Renal pelvis (tissue), 12 donors: ENCODE data around the gene RAET1G. TPM values are rescaled to one million over a fixed set of nuclear protein-coding genes. Genes with fewer than 3 reads are reported as not detected.
"Not testable (repeated sequence)": the region's sequence is repeated elsewhere in the genome, so short reads cannot be mapped to it uniquely, and the experiment has no call there.

Source experiments
- DNase-seq: peaks from one replicate; pipeline ENCODE4 v3.0.0-alpha.2; 2013
- long read RNA-seq, 16 experiments: transcript quantifications; one replicate each; lab custom pipeline, GENCODE V29; 2026
- polyA plus RNA-seq, 3 donors: library from polyadenylated mRNA; unstranded; fragments of 120-200 nt; gene quantifications; one replicate each; pipeline ENCODE4 v1.2.1, GENCODE V29; 2013; ENCODE audit not compliant: insufficient read length in 3 of 3

Gene RAET1G, protein sequence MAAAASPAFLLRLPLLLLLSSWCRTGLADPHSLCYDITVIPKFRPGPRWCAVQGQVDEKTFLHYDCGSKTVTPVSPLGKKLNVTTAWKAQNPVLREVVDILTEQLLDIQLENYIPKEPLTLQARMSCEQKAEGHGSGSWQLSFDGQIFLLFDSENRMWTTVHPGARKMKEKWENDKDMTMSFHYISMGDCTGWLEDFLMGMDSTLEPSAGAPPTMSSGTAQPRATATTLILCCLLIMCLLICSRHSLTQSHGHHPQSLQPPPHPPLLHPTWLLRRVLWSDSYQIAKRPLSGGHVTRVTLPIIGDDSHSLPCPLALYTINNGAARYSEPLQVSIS
- 1 to 10 TPM in 2 of 3 donors, under 1 TPM in 1; 0.86 to 1.4 (median 1.4) TPM for polyA plus RNA-seq
- long read RNA-seq, donor 1: 0 reads
- long read RNA-seq, donor 2, partial matches to known transcripts: 0 of 1 reads
- long read RNA-seq, donor 2, other reads (novel, unspliced or antisense): 0 of 1 reads
- long read RNA-seq, donor 3: 0 reads
- long read RNA-seq, donor 4: 0 reads
- long read RNA-seq, donor 5, partial matches to known transcripts: 0 of 3 reads
- long read RNA-seq, donor 5, other reads (novel, unspliced or antisense): 0 of 3 reads
- long read RNA-seq, donor 6, partial matches to known transcripts: 0 of 1 reads
- long read RNA-seq, donor 6, other reads (novel, unspliced or antisense): 0 of 1 reads
- long read RNA-seq, donor 7, partial matches to known transcripts: 0 of 1 reads
- long read RNA-seq, donor 7, other reads (novel, unspliced or antisense): 0 of 1 reads
- long read RNA-seq, donor 8: 0 reads
- long read RNA-seq, donor 9, partial matches to known transcripts: 0 of 2 reads
- long read RNA-seq, donor 9, other reads (novel, unspliced or antisense): 0 of 2 reads
- long read RNA-seq, donor 10, partial matches to known transcripts: 0 of 1 reads
- long read RNA-seq, donor 10, other reads (novel, unspliced or antisense): 0 of 1 reads
- long read RNA-seq, donor 11: 0 reads
- long read RNA-seq, donor 12: 0 reads
- long read RNA-seq, donor 13: 0 reads
- long read RNA-seq, donor 14, partial matches to known transcripts: 0 of 1 reads
- long read RNA-seq, donor 14, other reads (novel, unspliced or antisense): 0 of 1 reads
- long read RNA-seq, donor 15, partial matches to known transcripts: 0 of 1 reads
- long read RNA-seq, donor 15, other reads (novel, unspliced or antisense): 0 of 1 reads
- long read RNA-seq, donor 16, partial matches to known transcripts: 0 of 1 reads
- long read RNA-seq, donor 16, other reads (novel, unspliced or antisense): 0 of 1 reads

DNA sequence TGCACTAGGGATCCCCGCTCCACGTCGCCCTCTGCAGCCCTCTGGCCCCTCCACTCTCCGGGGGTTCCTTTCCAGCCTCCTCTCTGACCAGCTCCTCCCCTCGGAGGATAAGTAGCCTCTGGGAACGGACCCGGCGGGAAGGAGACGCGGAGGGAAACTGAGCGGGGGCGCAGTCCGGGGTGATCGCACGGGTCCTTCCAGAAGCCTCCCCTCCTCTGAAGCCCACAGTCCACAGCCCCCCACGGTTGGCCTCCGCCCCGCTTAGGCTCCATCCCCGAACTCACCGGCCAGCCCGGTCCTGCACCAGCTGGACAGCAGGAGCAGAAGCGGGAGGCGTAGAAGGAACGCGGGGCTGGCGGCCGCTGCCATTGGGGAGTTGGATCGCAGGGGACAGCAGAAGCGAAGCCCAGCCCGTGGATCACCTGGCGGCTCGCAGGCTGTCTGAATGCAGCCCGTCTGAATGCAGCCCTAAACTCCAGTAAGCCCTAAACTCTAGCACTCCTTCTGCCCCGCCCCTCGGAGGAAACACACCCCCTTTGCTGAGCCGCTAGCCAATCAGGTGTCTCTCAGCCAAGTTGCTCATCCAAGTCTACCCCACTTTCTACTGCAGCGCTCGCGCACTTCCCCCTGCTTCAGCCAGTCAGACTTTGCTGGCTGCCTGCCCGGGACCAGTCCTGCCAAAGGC, at the start of gene RAET1G:
TSS of gene RAET1G (minus strand) at position 480 of the 685 bp plus-strand sequence. CDS start at position 369, 111 bp downstream.
- DNase-seq: peak; percentile 88

DNA sequence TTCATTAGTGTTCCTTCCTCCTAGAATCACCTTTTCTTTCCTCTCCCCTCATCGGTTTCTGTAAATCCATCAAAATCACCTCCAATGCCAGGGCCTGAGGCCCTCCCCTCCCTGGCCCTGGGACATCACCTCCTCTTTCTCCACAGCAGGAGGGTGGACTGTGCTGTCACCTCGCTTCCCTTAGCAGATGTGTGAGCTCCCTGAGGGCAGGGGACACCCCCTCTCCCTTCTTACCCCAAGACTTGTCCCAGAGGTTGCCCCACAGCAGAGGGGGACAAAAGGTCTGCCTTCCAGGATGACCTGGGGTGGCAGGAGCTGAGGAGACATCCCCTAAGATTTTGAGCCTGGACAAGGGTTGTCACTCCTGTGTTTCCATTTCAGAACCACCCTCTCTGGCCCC, 46.7 kb upstream of the RAET1G start:
- DNase-seq: no peak

GRCh38 chr6:149968909-149969308, 46.0 kb upstream of the RAET1G start:
- DNase-seq: not testable (repeated sequence)

- DNase-seq: not testable (repeated sequence)
Measured at GRCh38 chr6:149967999-149968398, 45.1 kb upstream of the RAET1G start.

DNA sequence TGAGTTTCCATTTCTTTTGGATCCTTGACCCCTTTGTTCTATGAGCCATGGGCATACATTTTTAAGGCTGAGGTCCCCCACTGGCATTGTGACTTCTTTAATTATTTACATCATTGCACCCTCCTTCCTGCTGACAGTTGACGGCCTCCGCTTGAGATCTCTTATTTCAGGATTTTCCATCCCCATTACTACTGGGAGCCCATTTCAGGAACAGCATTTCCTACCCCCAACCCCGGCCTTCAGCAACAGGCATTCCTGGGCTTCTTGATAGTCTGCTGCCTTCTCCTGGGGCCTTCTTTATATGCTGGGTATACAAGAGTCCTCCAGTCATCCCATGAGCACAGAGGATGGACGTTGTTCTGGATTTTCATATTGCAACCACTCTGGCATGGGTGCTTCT, 44.7 kb upstream of the RAET1G start:
- DNase-seq: no peak

GRCh38 chr6:149966319-149966718, 43.4 kb upstream of the RAET1G start:
- DNase-seq: not testable (repeated sequence)

DNA sequence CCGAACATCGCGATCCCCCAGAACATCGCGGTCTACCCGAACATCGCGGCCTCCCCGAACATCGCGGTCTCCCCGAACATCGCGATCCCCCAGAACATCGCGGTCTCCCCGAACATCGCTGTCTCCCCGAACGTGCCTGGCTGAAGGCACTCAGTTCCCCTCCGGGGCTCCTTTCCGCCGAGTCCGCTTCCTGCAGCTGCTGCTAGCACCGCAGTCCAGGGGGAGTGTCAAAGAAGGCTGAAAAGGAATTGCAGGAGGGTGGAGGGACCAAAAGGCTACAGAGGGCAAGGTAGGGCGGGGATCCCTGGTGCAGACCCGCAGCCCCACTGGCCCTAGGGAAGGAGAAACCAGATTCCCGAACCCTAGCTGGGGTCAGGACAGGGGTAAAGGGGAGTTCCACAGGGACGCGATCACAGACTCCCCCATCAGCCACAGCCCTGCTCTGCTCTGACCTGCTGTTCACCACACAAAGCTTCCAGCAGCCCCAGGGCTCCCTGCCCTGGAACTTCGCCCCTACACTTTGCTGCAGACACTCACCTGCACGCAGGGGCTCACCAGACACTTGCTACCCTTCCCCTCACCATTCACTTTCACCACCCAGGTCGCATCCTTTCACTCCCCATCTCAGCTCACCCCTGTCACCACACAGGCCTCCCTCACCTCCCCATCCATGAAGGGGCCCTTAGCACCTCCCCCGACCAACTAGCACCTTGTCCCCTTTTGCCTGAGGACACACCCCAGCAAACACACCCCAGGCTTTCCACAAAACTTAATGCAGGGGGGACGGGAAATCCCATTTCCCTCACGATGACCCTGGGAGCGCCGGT, 42.5 kb upstream of the RAET1G start:
- DNase-seq: no peak

GRCh38 chr6:149964308-149965193, 41.6 kb upstream of the RAET1G start:
- no peak for DNase-seq

DNA sequence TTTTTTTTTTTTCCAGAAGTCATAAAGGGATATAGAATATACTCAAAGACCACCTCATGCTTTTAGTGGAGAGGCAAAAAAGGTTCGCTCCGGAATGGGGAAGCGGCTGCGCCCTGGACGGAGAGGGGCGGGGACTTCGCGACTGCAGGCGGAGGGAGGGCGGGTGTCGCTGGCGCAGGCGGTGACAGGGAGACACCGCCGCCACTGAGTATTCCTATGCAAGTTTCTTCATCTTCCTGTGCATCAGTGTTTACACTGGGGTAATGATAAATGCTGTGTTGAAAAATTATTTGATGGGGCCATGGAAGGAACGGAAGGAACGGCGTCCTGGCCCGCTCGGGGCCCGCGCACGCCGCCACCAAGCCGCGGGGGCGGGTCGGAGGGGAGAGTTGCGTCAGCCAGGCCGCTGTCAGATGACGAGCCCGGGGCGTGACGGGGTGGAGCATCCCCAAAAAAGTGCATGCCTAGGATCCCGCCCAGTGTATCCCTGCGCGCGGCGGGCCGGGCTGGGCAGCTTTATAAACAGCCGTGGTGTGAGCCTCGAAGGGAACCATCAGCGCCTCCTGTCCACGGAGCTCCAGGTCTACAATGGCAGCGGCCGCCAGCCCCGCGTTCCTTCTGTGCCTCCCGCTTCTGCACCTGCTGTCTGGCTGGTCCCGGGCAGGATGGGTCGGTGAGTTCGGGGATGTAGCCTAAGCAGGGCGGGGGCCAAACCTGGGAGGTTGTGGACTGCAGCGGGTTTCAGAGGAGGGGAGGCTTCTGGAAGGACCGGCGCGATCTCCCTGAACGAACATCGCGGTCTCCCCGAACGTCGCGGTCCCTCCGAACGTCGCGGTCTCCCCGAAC, 40.8 kb upstream of the RAET1G start, which contains the start of gene ULBP1:
TSS of gene ULBP1 (plus strand) at position 482 of the 846 bp plus-strand sequence. CDS start at position 589, 107 bp downstream.
- DNase-seq: peak; percentile 57

GRCh38 chr6:149963212-149963461, 40.2 kb upstream of the RAET1G start:
- DNase-seq: no peak

DNA sequence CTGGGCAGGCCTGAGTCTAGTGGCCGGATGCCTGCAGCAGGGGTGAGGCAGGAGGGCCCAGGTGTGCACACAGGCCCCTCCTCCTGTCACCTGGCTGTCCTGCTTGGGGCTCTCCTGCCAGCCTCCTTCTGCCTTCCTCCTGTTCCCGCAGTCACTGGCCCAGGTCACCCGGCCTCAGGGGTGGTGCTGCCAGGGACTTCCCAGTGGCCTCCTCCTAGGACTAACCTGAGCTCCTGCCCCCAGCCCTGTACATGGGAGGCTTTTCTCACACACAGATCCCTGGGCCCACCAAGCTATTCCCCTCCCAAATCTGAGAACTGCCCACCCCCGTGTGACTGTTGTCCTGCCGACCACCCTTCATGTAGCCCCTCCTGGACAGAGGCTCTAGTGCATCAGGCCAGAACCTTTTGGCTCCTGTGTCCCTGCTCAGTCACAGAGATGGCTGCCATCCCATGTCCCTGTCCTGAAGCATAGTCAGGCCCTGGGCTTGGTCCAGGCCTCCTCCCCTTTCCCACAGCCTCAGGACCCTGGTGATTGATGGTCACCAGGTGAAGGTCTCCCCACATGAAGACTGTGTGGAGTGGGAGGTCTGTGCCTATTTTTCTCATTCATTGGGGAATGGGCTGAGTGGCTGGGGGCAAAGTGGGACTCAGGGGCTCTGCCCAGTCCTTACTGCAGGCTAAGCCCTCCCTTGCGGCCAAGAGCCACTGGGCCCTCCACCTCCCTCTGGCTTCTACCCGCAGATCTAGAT, 39.7 kb upstream of the RAET1G start:
- DNase-seq: no peak

DNA sequence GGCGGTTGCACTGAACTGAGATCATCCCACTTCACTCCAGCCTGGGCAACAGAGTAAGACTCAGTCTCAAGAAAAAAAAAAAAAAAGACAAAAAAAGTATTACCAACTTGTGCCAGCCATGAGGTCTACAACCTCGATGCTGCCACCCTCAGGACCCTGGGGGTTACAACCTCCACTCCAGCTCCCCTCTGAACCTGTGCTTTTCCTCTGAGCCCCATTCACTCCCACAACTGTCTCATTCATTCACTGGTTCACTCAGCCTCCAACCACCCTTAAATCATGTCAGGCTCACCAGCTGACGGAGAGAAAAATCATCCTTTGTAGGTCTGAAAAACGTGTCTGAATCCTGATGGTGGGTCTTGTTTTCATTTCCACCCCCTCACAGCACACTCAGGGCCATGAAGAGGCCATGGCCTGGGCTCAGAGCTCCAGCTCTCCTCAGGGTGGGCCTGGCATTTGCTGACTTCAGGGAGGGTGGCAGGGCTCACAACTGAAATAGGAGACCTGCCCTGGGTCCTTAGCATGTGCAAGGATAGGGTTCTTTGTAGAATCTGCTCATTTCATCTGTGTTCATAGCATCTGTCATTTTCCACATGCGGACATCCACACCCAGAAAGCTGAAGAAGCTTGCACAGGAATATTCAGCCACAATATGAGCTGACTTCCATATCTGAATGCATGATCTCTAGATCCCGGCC, 39.0 kb upstream of the RAET1G start:
- no peak for DNase-seq

GRCh38 chr6:149960488-149960887, 37.6 kb upstream of the RAET1G start:
- no peak for DNase-seq

- DNase-seq: not testable (repeated sequence)
Measured at GRCh38 chr6:149959806-149960205, 36.9 kb upstream of the RAET1G start.

- not testable (repeated sequence) for DNase-seq
Measured at GRCh38 chr6:149958124-149958523, 35.2 kb upstream of the RAET1G start.

DNA sequence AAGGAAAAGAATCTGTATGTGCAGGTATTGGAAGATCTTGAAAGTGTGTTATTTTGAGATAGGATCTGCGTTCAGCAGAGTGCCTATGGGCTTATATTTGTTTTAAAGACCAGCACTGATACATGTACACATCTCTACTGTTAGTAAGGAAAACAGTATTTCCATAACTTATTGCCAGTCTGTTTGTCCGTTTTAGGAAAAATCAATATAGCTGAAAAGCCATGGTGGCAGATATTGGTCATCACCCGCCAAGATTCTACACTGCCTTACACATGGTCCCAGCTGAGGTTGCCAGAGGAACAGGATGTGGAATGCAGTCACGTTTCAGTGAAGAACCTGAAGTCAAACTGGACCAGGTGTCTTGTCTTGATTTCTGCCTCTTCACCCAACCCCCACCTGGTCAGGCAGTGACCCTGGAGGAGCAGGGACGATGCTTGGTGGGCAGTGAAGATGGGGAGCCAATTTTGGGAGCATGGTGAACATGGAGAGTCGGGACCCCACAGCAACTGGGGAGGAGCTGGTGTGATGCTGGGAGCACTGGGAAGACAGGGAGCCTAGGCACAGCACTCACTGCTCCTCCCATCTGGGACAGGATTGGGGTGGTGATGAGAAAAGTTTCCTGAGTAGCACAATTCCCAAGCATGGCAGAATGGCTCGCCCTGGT, 32.9 kb upstream of the RAET1G start:
- not testable (repeated sequence) for DNase-seq
